ENCODE data around the gene USP49. TPM values are rescaled to one million over a fixed set of nuclear protein-coding genes. Genes with fewer than 3 reads are reported as not detected.

The USP49 gene
- total and polyA plus RNA-seq, 2 of the 13 experiments (the other 11 are each of a cell fraction or from before 2014, with no cell fraction given), result 2.9 to 4.3 TPM

- TF ChIP-seq ZBTB40 (IDR thresholded peaks at IDR 0.05), result no peak
- no peak for TF ChIP-seq ZBTB40 (CRISPR knock-in tag; IDR thresholded peaks at IDR 0.05)
- TF ChIP-seq FOXK1 (CRISPR knock-in tag; IDR thresholded peaks at IDR 0.05; ENCODE audit: borderline replicate concordance, low read depth), result no peak
- 0 out of 2 replicates have a peak, but pooled peaks have one; percentile 38 for TF ChIP-seq MTERF4 (CRISPR knock-in tag; IDR thresholded peaks at IDR 0.05)
- TF ChIP-seq HNF4A (CRISPR knock-in tag; IDR thresholded peaks at IDR 0.05), result peak; percentile 82
- TF ChIP-seq ZNF781 (CRISPR knock-in tag; IDR thresholded peaks at IDR 0.05; ENCODE audit: borderline replicate concordance, not compliant biosample characterization), result peak; percentile 83
- no peak for TF ChIP-seq SP140L (CRISPR knock-in tag; IDR thresholded peaks at IDR 0.05; ENCODE audit: borderline replicate concordance)
- 0 out of 2 replicates have a peak, but pooled peaks have one; percentile 43 for TF ChIP-seq YEATS2 (CRISPR knock-in tag; IDR thresholded peaks at IDR 0.05; ENCODE audit: borderline replicate concordance)
- peak; percentile 24; the same call in 1 of the 2 replicates for TF ChIP-seq UBTF (CRISPR knock-in tag; IDR thresholded peaks at IDR 0.05)
- peak; percentile 19; the same call in 1 of the 2 replicates for TF ChIP-seq POLR2AphosphoS5 (IDR thresholded peaks at IDR 0.05; ENCODE audit: low read depth, low read length)
- TF ChIP-seq ZNF281 (CRISPR knock-in tag; IDR thresholded peaks at IDR 0.05; ENCODE audit: borderline replicate concordance), result 0 out of 2 replicates have a peak, but pooled peaks have one; percentile 7
- TF ChIP-seq ZNF580 (CRISPR knock-in tag; IDR thresholded peaks at IDR 0.05; ENCODE audit: borderline replicate concordance, low read depth), result 0 out of 2 replicates have a peak, but pooled peaks have one; percentile 44
These were observed 41.1 kb upstream of the USP49 start (continued) for GRCh38 chr6:41936073-41936837.
